GM12878 (cell line): Measurements from ENCODE around the gene ADAP1. TPM values are rescaled to one million over a fixed set of nuclear protein-coding genes. Genes with fewer than 3 reads are reported as not detected.

ENCODE experiments used
- ATAC-seq: fragments of 200-7000 bp; cut with Tn5 transposase; 3 replicates; pipeline ENCODE4 v1.9.1; 2020; ENCODE audit warnings: mild to moderate bottlenecking, moderate library complexity
- BruUV-seq: library from RNA; stranded (reverse); fragments of 400-500 nt; replicated peaks from 2 replicates; lab custom pipeline; 2021; lab: Mats Ljungman, UMichigan
- CTCF ChIA-PET: fragments of 300-600 bp; sonication (Branson Sonifier 250); formaldehyde crosslinking; extraction: SDS; loops from one replicate; lab custom pipeline; 2021; ENCODE audit warnings: inconsistent platforms; lab: Yijun Ruan, JAX
- POLR2A ChIA-PET: fragments of 350-600 bp; formaldehyde crosslinking; extraction: SDS; loops from one replicate; lab custom pipeline; 2021; ENCODE audit warnings: inconsistent platforms; lab: Charles Lee
- RAD21 ChIA-PET: fragments of 300-600 bp; sonication (Branson Sonifier 250); formaldehyde crosslinking; loops from one replicate; lab custom pipeline; 2023; ENCODE audit warnings: antibody characterized with exemption; ENCODE audit not compliant: unreplicated experiment; lab: Charles Lee
- SMC1A ChIA-PET: fragments of 300-600 bp; sonication (Branson Sonifier 250); formaldehyde crosslinking; loops from one replicate; lab custom pipeline; 2023; ENCODE audit not compliant: unreplicated experiment, uncharacterized antibody; lab: Charles Lee
- DNase-seq: peaks from one replicate; pipeline ENCODE4 v3.0.0-alpha.2; 2011; ENCODE audit warnings: low read depth, low spot score
- FAIRE-seq: peaks from 3 replicates; lab custom pipeline; 2011; peaks lifted over from hg19 to GRCh38; lab: Jason Lieb, UNC
- H2AFZ ChIP-seq: 2 replicates; pipeline ENCODE4 v1.6.0; 2011; ENCODE audit warnings: low read depth, low read length, control low read depth; ENCODE audit not compliant: control insufficient read depth
- H3K27ac ChIP-seq: 2 replicates; pipeline ENCODE4 v1.5.1; 2011; ENCODE audit warnings: control low read depth; ENCODE audit not compliant: control insufficient read depth, insufficient read depth
- H3K27me3 ChIP-seq, 2 experiments: replicated peaks in 1 of 2; 2 replicates each; pipeline versions ENCODE4 v1.6.0 to v1.6.1; 2011; ENCODE audit warnings: low read length in 1 of 2; ENCODE audit not compliant: control insufficient read depth in 2 of 2, insufficient read depth in 2 of 2
- H3K36me3 ChIP-seq, 2 experiments: 2 replicates each; pipeline ENCODE4 v1.5.1; 2011; ENCODE audit warnings: low read length in 1 of 2; ENCODE audit not compliant: control insufficient read depth in 2 of 2, insufficient read depth in 2 of 2
- H3K4me1 ChIP-seq: 2 replicates; pipeline ENCODE4 v1.6.1; 2011; ENCODE audit warnings: mild to moderate bottlenecking, low read length, moderate library complexity, mixed read lengths; ENCODE audit not compliant: control insufficient read depth, insufficient read depth
- H3K4me2 ChIP-seq: 2 replicates; pipeline ENCODE4 v1.6.0; 2011; ENCODE audit warnings: control low read depth; ENCODE audit not compliant: control insufficient read depth, insufficient read depth
- H3K4me3 ChIP-seq: fragments of 200-600 bp; sonication (generic); 2 replicates; pipeline ENCODE4 v1.5.1; 2016
- H3K79me2 ChIP-seq: 2 replicates; pipeline ENCODE4 v1.6.0; 2011; ENCODE audit warnings: low read length; ENCODE audit not compliant: control insufficient read depth, insufficient read depth
- H3K9ac ChIP-seq: 2 replicates; pipeline ENCODE4 v1.8.0; 2011; ENCODE audit warnings: low read length, control low read depth, mixed read lengths; ENCODE audit not compliant: control insufficient read depth, insufficient read depth
- H3K9me3 ChIP-seq: replicated peaks from 3 replicates; pipeline ENCODE4 v1.5.1; 2011; ENCODE audit warnings: mild to moderate bottlenecking, low read length; ENCODE audit not compliant: control insufficient read depth, insufficient read depth
- H4K20me1 ChIP-seq: 2 replicates; pipeline ENCODE4 v1.6.0; 2011; ENCODE audit not compliant: control insufficient read depth, insufficient read depth
- CHD2 ChIP-seq: IDR thresholded peaks from 2 replicates; pipeline ENCODE4 v1.6.1; 2011; ENCODE audit warnings: low read depth, low read length, improper control_type of control experiment, borderline replicate concordance
- EGR1 ChIP-seq, 2 experiments: IDR thresholded peaks; 1 replicate in 1 of 2; 2 replicates in 1 of 2; pipeline ENCODE4 v1.6.1; 2011 to 2012; ENCODE audit warnings: low read depth in 2 of 2, low read length in 2 of 2, borderline replicate concordance in 1 of 2, mild to moderate bottlenecking in 1 of 2, moderate library complexity in 1 of 2
- FOXK2 ChIP-seq: fragments of 450-650 bp; IDR thresholded peaks from 2 replicates; pipeline ENCODE4 v1.6.1; 2017; ENCODE audit warnings: mild to moderate bottlenecking, moderate library complexity
- MYB ChIP-seq: fragments of 150-350 bp; IDR thresholded peaks from 2 replicates; pipeline ENCODE4 v1.6.1; 2014; ENCODE audit warnings: mild to moderate bottlenecking, low read depth, low read length, borderline replicate concordance
- MYC ChIP-seq: IDR thresholded peaks from 2 replicates; pipeline ENCODE4 v1.6.1; 2011; ENCODE audit warnings: mild to moderate bottlenecking, low read length, moderate library complexity, inconsistent platforms; ENCODE audit not compliant: insufficient read depth, insufficient replicate concordance, insufficient read length, severe bottlenecking
- WGBS: methylation state at CpG from one replicate; pipeline ENCODE4 v1.1.6; 2016; ENCODE audit warnings: low lambda C conversion rate; ENCODE audit not compliant: insufficient replicate concordance, insufficient coverage; ENCODE audit errors: missing lambda C conversion rate; 5-methylcytosine and 5-hydroxymethylcytosine counted together
- in situ Hi-C: fragments of 300-500 bp; cut with MboI; formaldehyde crosslinking; loops from 9 replicates; pipeline ENCODE4 v1.14.3; 2018; ENCODE audit warnings: mixed read lengths
- intact Hi-C: fragments of 100-400 bp; cut with micrococcal nuclease; formaldehyde crosslinking; loops from one replicate; pipeline ENCODE4 v1.14.2; 2022; ENCODE audit not compliant: unreplicated experiment
- polyA plus RNA-seq, 11 experiments: library from polyadenylated mRNA; depleted of rRNA in 4 of 11; unstranded in 6 of 11; stranded (reverse) in 5 of 11; fragments of >200 nt; fragmentation: Nextera tagmentation in 4 of 11; fragmentation: Illumina TruSeq in 1 of 11; extraction: Ambion mirVana in 4 of 11; extraction: Trizol in 1 of 11; gene quantifications; 1 replicate in 1 of 11; 2 replicates in 10 of 11; pipeline versions ENCODE4 v1.2.1 to v1.2.3, GENCODE V29; 2011 to 2016; ENCODE audit warnings: inconsistent platforms in 2 of 11, missing spikeins in 2 of 11, low read depth in 1 of 11
- total RNA-seq, 4 experiments: library from RNA; depleted of rRNA in 3 of 4; stranded (reverse); fragments of >200 nt in 3 of 4; fragmentation: Illumina TruSeq in 1 of 4; extraction: Trizol in 1 of 4; gene quantifications; 2 replicates each; pipeline versions ENCODE4 v1.2.1 to v1.2.3, GENCODE V29; 2013 to 2021
- TF ChIP-seq, protein P1 (sequence below): IDR thresholded peaks from 2 replicates; pipeline ENCODE4 v1.6.1; 2012; ENCODE audit warnings: low read depth, low read length, improper control_type of control experiment

The ADAP1 gene
- total and polyA plus RNA-seq, 10 of the 15 experiments (the other 5 are each of a cell fraction or from before 2014, with no cell fraction given): 0.22 to 44.2 (median 22.0) TPM; not detected in 1

DNA sequence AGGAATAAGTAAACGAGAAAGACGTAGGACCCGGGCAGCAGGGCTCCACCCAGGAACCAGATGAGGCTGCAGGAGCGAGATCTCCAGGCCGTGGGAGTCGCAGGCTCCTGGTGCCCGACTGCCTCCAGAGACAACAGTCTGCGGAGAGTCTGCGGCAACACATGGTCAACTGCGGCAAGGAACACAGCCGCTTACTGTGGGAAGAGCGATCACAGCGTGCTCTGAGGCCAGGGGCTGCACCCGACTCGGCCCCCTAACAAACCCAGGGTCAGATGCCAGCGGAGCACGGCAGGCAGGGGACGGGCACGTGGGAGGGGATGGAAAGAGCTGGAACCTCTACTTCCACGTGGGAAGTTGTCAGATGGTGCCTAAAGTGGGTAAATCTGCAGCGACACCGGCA lies 51.5 kb downstream of the ADAP1 start (continued):
- TF ChIP-seq, protein P1, sequence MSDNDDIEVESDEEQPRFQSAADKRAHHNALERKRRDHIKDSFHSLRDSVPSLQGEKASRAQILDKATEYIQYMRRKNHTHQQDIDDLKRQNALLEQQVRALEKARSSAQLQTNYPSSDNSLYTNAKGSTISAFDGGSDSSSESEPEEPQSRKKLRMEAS: no peak

DNA sequence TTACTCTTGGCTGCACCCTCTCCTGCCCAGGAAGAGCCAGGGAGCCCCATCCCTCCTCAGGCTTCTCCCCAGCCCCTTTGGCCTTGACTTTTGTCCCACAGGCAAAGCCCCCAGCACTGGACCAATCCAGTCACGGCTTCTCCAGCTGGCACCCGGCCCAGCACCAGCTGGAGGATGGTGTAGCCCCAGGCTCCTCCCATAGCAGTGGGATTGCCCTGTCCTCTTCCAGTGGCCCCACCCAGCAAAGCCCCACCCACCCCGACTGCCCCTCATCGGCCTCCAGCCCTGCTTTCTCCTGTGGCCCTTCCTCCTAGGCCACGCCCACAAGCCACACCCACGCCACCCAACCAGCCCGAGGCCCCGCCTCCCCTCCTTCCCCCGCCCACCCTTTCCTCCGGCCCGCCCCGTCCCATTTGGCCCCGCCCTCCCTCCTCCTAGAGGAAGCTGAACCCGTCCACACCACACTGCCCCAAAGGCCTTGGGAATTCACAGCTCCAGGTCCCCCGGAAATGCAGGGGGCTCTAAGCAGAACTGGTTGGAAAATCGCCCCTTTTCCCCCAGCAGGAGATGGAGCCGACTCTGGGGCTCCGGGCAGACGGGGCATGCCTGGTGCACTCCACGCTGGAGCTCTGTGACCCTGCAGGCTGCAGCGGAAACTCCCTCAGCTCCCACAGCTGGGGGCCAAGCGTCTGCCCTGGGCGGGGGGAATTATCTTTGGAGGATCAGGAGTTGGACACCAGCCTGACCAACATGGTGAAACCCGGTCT lies 52.9 kb downstream of the ADAP1 start:
- CTCF ChIA-PET: no interaction called here
- ATAC-seq (peak; percentile 83), DNase-seq (no peak), FAIRE-seq (peak; percentile 44)
- Histone ChIP-seq H4K20me1 (no peaks in the 10 kb centered on the region), H3K36me3 (peaks cover 0 to 28% of the 10 kb centered on the region in 2 experiments; a peak in 2 of 4 replicates), H3K4me1 (no peaks in the 10 kb centered on the region; the same call in 1 of the 2 replicates), H3K4me3 (no peak overlapping the region), H3K27me3 (no peaks in the 10 kb centered on the region), H3K9me3 (no peaks in the 10 kb centered on the region), H3K9ac (no peak overlapping the region), H3K27ac (no peak overlapping the region), H2AFZ (no peak overlapping the region), H3K4me2 (no peak overlapping the region), H3K79me2 (no peaks in the 10 kb centered on the region)
- POLR2A ChIA-PET: interaction anchor here (0.5 to 0.6 kb wide), 2 partner anchors 14 to 443 kb away, joined by 3 read pairs; no protein-coding TSS in a partner anchor
- in situ Hi-C loops: no loop called here
- SMC1A ChIA-PET: interaction anchor here (0.6 to 1.2 kb wide), 2 partner anchors 22 to 203 kb away, joined by 3 read pairs; no protein-coding TSS in a partner anchor
- TF ChIP-seq EGR1 (IDR thresholded peaks at IDR 0.05; ENCODE audit: borderline replicate concordance in 1 of 2, low read depth in 2 of 2, low read length in 2 of 2) (0 out of 3 replicates have a peak, but pooled peaks of 1 of the 2 experiments have one; percentile 22), FOXK2 (no peak), MYB (no peak), MYC (no peak), CHD2 (no peak)
- no TSS peak for BruUV-seq
- intact Hi-C loops: loop anchor here (10.0 kb wide), 1 partner anchor 163 kb away; no protein-coding TSS in a partner anchor
- RAD21 ChIA-PET: interaction anchor here (1.3 kb wide), 1 partner anchor 9 kb away, joined by 4 read pairs; no protein-coding TSS in a partner anchor
- WGBS: 51% methylated on average over 13 of the region's 24 CpGs
